ENCODE data around the gene MARCO. TPM values are rescaled to one million over a fixed set of nuclear protein-coding genes. Genes with fewer than 3 reads are reported as not detected.

MARCO gene
- polyA plus RNA-seq, 3 donors: 12.7 to 43.7 (median 37.7) TPM

- Histone ChIP-seq H3K9ac (ENCODE audit: insufficient read depth, low read length, poor library complexity, severe bottlenecking) (no peak overlapping the region), H3K27ac (ENCODE audit: low read depth in 1 of 2, low read length in 2 of 2) (peak overlapping the region in 1 of 2 donors; percentile 73), H3K79me2 (ENCODE audit: insufficient read depth, low read length) (no peaks in the 10 kb centered on the region), H3K27me3 (ENCODE audit: control insufficient read depth in 2 of 2, insufficient read depth in 2 of 2, low read length in 2 of 2) (no peaks in the 10 kb centered on the region), H3K4me1 (ENCODE audit: control insufficient read depth in 1 of 2, insufficient read depth in 2 of 2, low read length in 2 of 2) (peaks cover 49 to 53% of the 10 kb centered on the region in 2 donors), H2AFZ (ENCODE audit: insufficient read depth, low read depth, low read length, poor library complexity, severe bottlenecking) (no peak overlapping the region), H3K36me3 (replicated peaks in 1 of 2; ENCODE audit: control insufficient read depth in 1 of 2, insufficient read depth in 2 of 2, low read length in 2 of 2) (no peaks in the 10 kb centered on the region), H4K20me1 (ENCODE audit: insufficient read depth, low read length) (no peaks in the 10 kb centered on the region), H3K4me2 (replicated peaks; ENCODE audit: extremely low read depth, low read length, poor library complexity, severe bottlenecking) (peak overlapping the region; percentile 44), H3K4me3 (replicated peaks in 1 of 3; ENCODE audit: low read depth in 2 of 3, low read length in 3 of 3) (peak overlapping the region in 1 of 3 experiments; percentile 47), H3K9me3 (replicated peaks in 1 of 2; ENCODE audit: control insufficient read depth in 1 of 2, insufficient read depth in 1 of 2, low read length in 2 of 2) (peaks cover 9 to 13% of the 10 kb centered on the region in 2 donors)
- DNase-seq: peak in 2 of 3 donors; percentile 57 to 74
- no peak for TF ChIP-seq CTCF (IDR thresholded peaks at IDR 0.05)
- intact Hi-C loops (cut with micrococcal nuclease): no loop called here
- Mint-ChIP-seq H3K9me3 (peaks cover 9 to 37% (median 19%) of the 10 kb centered on the region in 7 donors), H3K27me3 (ENCODE audit: low read depth in 3 of 3) (peaks cover 0 to 3% (median 0%) of the 10 kb centered on the region in 3 donors), H3K4me1 (peaks cover 41% of the 10 kb centered on the region), H3K4me3 (peak overlapping the region in 1 of 2 donors; percentile 64), H3K36me3 (peaks cover 9% of the 10 kb centered on the region in 2 donors), H3K27ac (peak overlapping the region; percentile 35 to 93 (median 82))
- no CpG with 5 or more reads among the region's 1 CpG for WGBS (ENCODE audit: insufficient coverage)
Measured at GRCh38 chr2:118929059-118929458, 12.9 kb upstream of the MARCO start.

GRCh38 chr2:118932949-118933348, 9.0 kb upstream of the MARCO start:
- DNase-seq: no peak
- intact Hi-C loops (cut with micrococcal nuclease): no loop called here
- Histone ChIP-seq H3K79me2 (ENCODE audit: insufficient read depth, low read length) (no peaks in the 10 kb centered on the region), H3K4me2 (replicated peaks; ENCODE audit: extremely low read depth, low read length, poor library complexity, severe bottlenecking) (no peak overlapping the region), H3K4me1 (ENCODE audit: control insufficient read depth in 1 of 2, insufficient read depth in 2 of 2, low read length in 2 of 2) (peaks cover 45 to 48% of the 10 kb centered on the region in 2 donors), H3K9ac (ENCODE audit: insufficient read depth, low read length, poor library complexity, severe bottlenecking) (no peak overlapping the region), H3K4me3 (replicated peaks in 1 of 3; ENCODE audit: low read depth in 2 of 3, low read length in 3 of 3) (no peak overlapping the region), H3K36me3 (replicated peaks in 1 of 2; ENCODE audit: control insufficient read depth in 1 of 2, insufficient read depth in 2 of 2, low read length in 2 of 2) (no peaks in the 10 kb centered on the region), H2AFZ (ENCODE audit: insufficient read depth, low read depth, low read length, poor library complexity, severe bottlenecking) (no peak overlapping the region), H3K27me3 (ENCODE audit: control insufficient read depth in 2 of 2, insufficient read depth in 2 of 2, low read length in 2 of 2) (no peaks in the 10 kb centered on the region), H3K9me3 (replicated peaks in 1 of 2; ENCODE audit: control insufficient read depth in 1 of 2, insufficient read depth in 1 of 2, low read length in 2 of 2) (peaks cover 9 to 13% of the 10 kb centered on the region in 2 donors), H3K27ac (ENCODE audit: low read depth in 1 of 2, low read length in 2 of 2) (no peak overlapping the region), H4K20me1 (ENCODE audit: insufficient read depth, low read length) (no peaks in the 10 kb centered on the region)
- Mint-ChIP-seq H3K4me3 (no peak overlapping the region), H3K27me3 (ENCODE audit: low read depth in 3 of 3) (no peaks in the 10 kb centered on the region), H3K27ac (no peak overlapping the region), H3K36me3 (peaks cover 9% of the 10 kb centered on the region in 2 donors), H3K4me1 (peaks cover 14% of the 10 kb centered on the region), H3K9me3 (peaks cover 9 to 37% (median 19%) of the 10 kb centered on the region in 7 donors)
- no peak for TF ChIP-seq CTCF (IDR thresholded peaks at IDR 0.05)
- WGBS (ENCODE audit: insufficient coverage): no CpG with 5 or more reads among the region's 1 CpG

All from CD14-positive monocyte (primary cell).